K562 (cell line): ENCODE results near the gene PPFIA3. TPM values are rescaled to one million over a fixed set of nuclear protein-coding genes. Genes with fewer than 3 reads are reported as not detected.
A peak's percentile ranks its signal among the peaks of the same experiment; 100 is the strongest.

Experiments used
- ATAC-seq: fragments of 200-7000 bp; cut with Tn5 transposase; 3 replicates; pipeline ENCODE4 v1.9.1; 2020; ENCODE audit warnings: moderate library complexity
- BruUV-seq: library from RNA; stranded (reverse); fragments of 400-500 nt; replicated peaks from 2 replicates; lab custom pipeline; 2021; lab: Mats Ljungman, UMichigan
- CTCF ChIA-PET: fragments of 300-600 bp; formaldehyde crosslinking; extraction: SDS; loops from one replicate; lab custom pipeline; 2021; ENCODE audit warnings: low intra/inter-chr PET ratio; lab: Yijun Ruan, JAX
- POLR2A ChIA-PET: fragments of 300-600, 350-650 bp; sonication (Branson Sonifier 250); formaldehyde crosslinking; extraction: SDS; loops from one replicate; lab custom pipeline; 2021; ENCODE audit warnings: antibody characterized with exemption, inconsistent platforms; lab: Yijun Ruan, JAX
- DNase-seq, 4 experiments: peaks; one replicate each; pipeline versions ENCODE4 v3.0.0 to v3.0.0-alpha.2; 2011 to 2018; ENCODE audit warnings: low spot score in 3 of 4, mixed read lengths in 3 of 4; ENCODE audit errors: extremely low read depth in 1 of 4
- FAIRE-seq: peaks from 2 replicates; lab custom pipeline; 2011; peaks lifted over from hg19 to GRCh38; lab: Jason Lieb, UNC
- H2AFZ ChIP-seq: 2 replicates; pipeline ENCODE4 v1.6.0; 2011; ENCODE audit warnings: low read depth, low read length, control low read depth, inconsistent platforms
- H3K27ac ChIP-seq: fragments of 200-600 bp; 3 replicates; pipeline ENCODE4 v1.8.0; 2011; ENCODE audit warnings: low read depth, mild to moderate bottlenecking, control low read depth, inconsistent platforms, low read length, moderate library complexity, mixed read lengths; ENCODE audit errors: extremely low read depth
- H3K27me3 ChIP-seq, 2 experiments: fragments of 300-600 bp in 1 of 2; 2 replicates in 1 of 2; 3 replicates in 1 of 2; pipeline versions ENCODE4 v1.6.0 to v1.8.0; 2011; ENCODE audit warnings: inconsistent platforms in 2 of 2, low read length in 2 of 2, mild to moderate bottlenecking in 1 of 2, mixed read lengths in 1 of 2, moderate library complexity in 1 of 2; ENCODE audit not compliant: control insufficient read depth in 2 of 2, insufficient read depth in 2 of 2
- H3K36me3 ChIP-seq: fragments of 300-600 bp; 3 replicates; pipeline ENCODE4 v1.8.0; 2011; ENCODE audit warnings: mild to moderate bottlenecking, low read length, inconsistent platforms; ENCODE audit not compliant: control insufficient read depth, insufficient read depth
- H3K4me1 ChIP-seq, 2 experiments: fragments of 200-600 bp in 1 of 2; replicated peaks in 1 of 2; 2 replicates in 1 of 2; 3 replicates in 1 of 2; pipeline versions ENCODE4 v1.5.1 to v1.8.0; 2011; ENCODE audit warnings: inconsistent platforms in 2 of 2, low read length in 2 of 2, mild to moderate bottlenecking in 1 of 2, mixed read lengths in 1 of 2, moderate library complexity in 1 of 2; ENCODE audit not compliant: control insufficient read depth in 2 of 2, insufficient read depth in 2 of 2
- H3K4me2 ChIP-seq: 2 replicates; pipeline ENCODE4 v1.6.1; 2011; ENCODE audit warnings: low read length, control low read depth, inconsistent platforms, mixed read lengths; ENCODE audit not compliant: insufficient read depth
- H3K4me3 ChIP-seq: fragments of 200-600 bp; sonication (generic), shearing (Covaris generic); 2 replicates; pipeline ENCODE4 v1.5.1; 2016; ENCODE audit warnings: control low read depth, inconsistent platforms
- H3K79me2 ChIP-seq: fragments of 200-600 bp; 3 replicates; pipeline ENCODE4 v1.8.0; 2011; ENCODE audit warnings: low read length, inconsistent platforms; ENCODE audit not compliant: control insufficient read depth, insufficient read depth
- H3K9ac ChIP-seq, 2 experiments: 2 replicates each; pipeline versions ENCODE4 v1.6.0 to v1.6.1; 2011; ENCODE audit warnings: low read depth in 2 of 2, low read length in 2 of 2, control low read depth in 1 of 2, inconsistent platforms in 1 of 2, mild to moderate bottlenecking in 1 of 2, mixed read lengths in 1 of 2; ENCODE audit not compliant: insufficient read depth in 1 of 2
- H3K9me1 ChIP-seq: one replicate; pipeline ENCODE4 v1.6.0; 2011; ENCODE audit warnings: inconsistent platforms, mild to moderate bottlenecking, low read length, moderate library complexity; ENCODE audit not compliant: control insufficient read depth, insufficient read depth
- H3K9me3 ChIP-seq: replicated peaks from 2 replicates; pipeline ENCODE4 v1.5.1; 2011; ENCODE audit warnings: low read depth, low read length, inconsistent platforms; ENCODE audit not compliant: control insufficient read depth, insufficient read depth
- H4K20me1 ChIP-seq: replicated peaks from 2 replicates; pipeline ENCODE4 v1.6.1; 2011; ENCODE audit warnings: low read length, inconsistent platforms, mixed read lengths; ENCODE audit not compliant: control insufficient read depth, insufficient read depth
- ARID2 ChIP-seq: fragments of 450-650 bp; IDR thresholded peaks from 2 replicates; pipeline ENCODE4 v1.6.1; 2017; ENCODE audit warnings: antibody characterized with exemption, mild to moderate bottlenecking
- CBFA2T2 ChIP-seq: fragments of 450-650 bp; conservative IDR thresholded peaks from 2 replicates; pipeline ENCODE4 v1.6.1; 2017; ENCODE audit warnings: mild to moderate bottlenecking
- CCNT2 ChIP-seq: IDR thresholded peaks from 2 replicates; pipeline ENCODE4 v1.6.1; 2011; ENCODE audit warnings: borderline replicate concordance, low read depth, mild to moderate bottlenecking, moderate library complexity, mixed read lengths, low read length; ENCODE audit not compliant: insufficient read length; ENCODE audit errors: extremely low read depth
- CREM ChIP-seq: IDR thresholded peaks from 2 replicates; pipeline ENCODE4 v1.6.1; 2014; ENCODE audit warnings: antibody characterized with exemption, low read depth
- E2F3 ChIP-seq: fragments of 250-450 bp; sonication (Bioruptor Pico); IDR thresholded peaks from 2 replicates; pipeline ENCODE4 v1.4.0; 2020; ENCODE audit warnings: mild to moderate bottlenecking
- ELF2 ChIP-seq: fragments of 250-450 bp; sonication (Bioruptor Pico); IDR thresholded peaks from 2 replicates; pipeline ENCODE4 v1.5.0; 2021; ENCODE audit warnings: mild to moderate bottlenecking
- GTF2F1 ChIP-seq: IDR thresholded peaks from 2 replicates; pipeline ENCODE4 v1.6.1; 2011; ENCODE audit warnings: low read depth, low read length, improper control_type of control experiment
- HOXB6 ChIP-seq: fragments of 250-450 bp; sonication (Bioruptor Pico); IDR thresholded peaks from 2 replicates; pipeline ENCODE4 v1.5.1; 2022; ENCODE audit warnings: mild to moderate bottlenecking, borderline replicate concordance
- NRF1 ChIP-seq, 2 experiments: fragments of 450-650 bp; IDR thresholded peaks in 1 of 2; conservative IDR thresholded peaks in 1 of 2; 2 replicates each; pipeline ENCODE4 v1.6.1; 2014; ENCODE audit warnings: mild to moderate bottlenecking in 2 of 2
- RCOR1 ChIP-seq, 2 experiments: IDR thresholded peaks; 2 replicates each; pipeline ENCODE4 v1.6.1; 2012; ENCODE audit warnings: low read depth in 2 of 2, low read length in 2 of 2, borderline replicate concordance in 1 of 2, improper control_type of control experiment in 1 of 2
- TBL1XR1 ChIP-seq, 2 experiments: IDR thresholded peaks; 2 replicates each; pipeline ENCODE4 v1.6.1; 2012; ENCODE audit warnings: improper control_type of control experiment in 2 of 2, low read length in 2 of 2, mild to moderate bottlenecking in 1 of 2
- TOE1 ChIP-seq, 2 experiments: fragments of 450-650 bp in 1 of 2; sonication (generic) in 1 of 2; formaldehyde crosslinking in 1 of 2; IDR thresholded peaks; 2 replicates each; pipeline versions ENCODE4 v1.7.1 to v1.8.0; 2016 to 2022; ENCODE audit warnings: borderline replicate concordance in 2 of 2, mild to moderate bottlenecking in 2 of 2, antibody characterized with exemption in 1 of 2, inconsistent platforms in 1 of 2, low read depth in 1 of 2, missing genetic modification reagents in 1 of 2, moderate library complexity in 1 of 2
- YY1 ChIP-seq, 3 experiments: IDR thresholded peaks; 2 replicates each; pipeline ENCODE4 v1.6.1; 2011; ENCODE audit warnings: low read length in 2 of 3, mild to moderate bottlenecking in 2 of 3, moderate library complexity in 2 of 3, borderline replicate concordance in 1 of 3, control low read depth in 1 of 3, low read depth in 1 of 3; ENCODE audit not compliant: insufficient read depth in 3 of 3, insufficient replicate concordance in 2 of 3, control insufficient read depth in 1 of 3, insufficient read length in 1 of 3; ENCODE audit errors: extremely low read depth in 1 of 3
- ZNF124 ChIP-seq: sonication (generic); formaldehyde crosslinking; IDR thresholded peaks from 2 replicates; pipeline ENCODE4 v1.8.1; 2022; ENCODE audit warnings: missing genetic modification reagents
- ZNF274 ChIP-seq: IDR thresholded peaks from 2 replicates; pipeline ENCODE4 v1.6.1; 2011; ENCODE audit warnings: low read depth, mild to moderate bottlenecking, low read length, moderate library complexity, borderline replicate concordance
- ZNF431 ChIP-seq: sonication (generic); formaldehyde crosslinking; IDR thresholded peaks from 2 replicates; pipeline ENCODE4 v1.8.0; 2022; ENCODE audit warnings: mild to moderate bottlenecking, missing genetic modification reagents
- ZNF778 ChIP-seq: fragments of 450-650 bp; formaldehyde crosslinking; IDR thresholded peaks from 2 replicates; pipeline ENCODE4 v1.4.0; 2020; ENCODE audit warnings: mild to moderate bottlenecking, moderate library complexity
- WGBS: fragments of 100-300 bp; shearing (Covaris generic); methylation state at CpG from one replicate; pipeline ENCODE4 v1.1.6; 2016; ENCODE audit warnings: low coverage, mixed read lengths; ENCODE audit not compliant: insufficient coverage; ENCODE audit errors: missing lambda C conversion rate; 5-methylcytosine and 5-hydroxymethylcytosine counted together
- in situ Hi-C: fragments of 300-500 bp; cut with MboI; formaldehyde crosslinking; loops from 4 replicates; pipeline ENCODE4 v1.15.0; 2018; ENCODE audit warnings: inconsistent platforms, mixed read lengths
- intact Hi-C: fragments of 100-400 bp; cut with micrococcal nuclease; formaldehyde crosslinking; loops from 2 replicates; pipeline ENCODE4 v1.14.2; 2022
- polyA plus RNA-seq, 8 experiments: library from polyadenylated mRNA; depleted of rRNA in 4 of 8; stranded (reverse) in 5 of 8; unstranded in 3 of 8; fragments of >200 nt; fragmentation: Nextera tagmentation in 2 of 8; fragmentation: Illumina TruSeq in 1 of 8; extraction: Ambion mirVana in 2 of 8; extraction: Trizol in 1 of 8; gene quantifications; 2 replicates each; pipeline versions ENCODE4 v1.2.1 to v1.2.3, GENCODE V29; 2011 to 2014; ENCODE audit warnings: inconsistent platforms in 1 of 8, missing spikeins in 1 of 8
- total RNA-seq, 7 experiments: library from RNA; depleted of rRNA in 6 of 7; stranded (reverse); fragments of >200 nt in 6 of 7; fragmentation: Illumina TruSeq in 2 of 7; extraction: Trizol in 2 of 7; gene quantifications; 2 replicates each; pipeline versions ENCODE4 v1.2.1 to v1.2.3, GENCODE V29; 2011 to 2021; ENCODE audit warnings: low replicate concordance in 1 of 7
- TF ChIP-seq, protein P1 (sequence below): fragments of 250-450 bp; sonication (Bioruptor Pico); IDR thresholded peaks from 2 replicates; pipeline ENCODE4 v1.9.0; 2021; ENCODE audit warnings: mild to moderate bottlenecking, inconsistent platforms

The PPFIA3 gene
- total and polyA plus RNA-seq, 9 of the 15 experiments (the other 6 are each of a cell fraction or from before 2014, with no cell fraction given), result 0.10 to 53.0 (median 17.6) TPM

DNA sequence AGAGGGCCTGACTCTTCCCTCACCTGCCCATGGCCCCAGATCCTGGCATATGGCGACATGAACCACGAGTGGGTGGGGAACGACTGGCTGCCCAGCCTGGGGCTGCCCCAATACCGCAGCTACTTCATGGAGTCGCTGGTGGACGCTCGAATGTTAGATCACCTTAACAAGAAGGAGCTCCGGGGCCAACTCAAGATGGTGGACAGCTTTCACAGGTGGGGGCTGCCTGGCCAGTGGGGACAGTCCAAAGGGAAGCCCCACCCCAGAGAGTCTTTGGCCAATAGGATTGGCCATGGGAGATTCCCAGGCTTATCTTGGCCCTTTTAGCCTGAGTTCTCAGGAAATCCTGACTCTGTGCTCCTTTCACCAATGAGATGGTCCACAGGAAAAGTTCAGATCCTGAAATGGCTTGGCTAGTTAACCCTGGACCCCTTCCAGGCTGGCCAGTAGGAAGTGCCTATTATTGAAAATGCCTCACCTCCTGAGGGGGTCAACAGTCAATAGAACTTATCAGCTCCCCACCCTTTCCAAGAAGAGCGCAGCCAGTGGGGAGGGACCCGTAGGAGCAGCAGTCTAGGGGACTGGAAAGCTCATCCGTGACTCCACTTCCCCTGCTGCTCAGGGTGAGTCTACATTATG is 28.8 kb downstream of the PPFIA3 start:
- Histone ChIP-seq H3K27me3 (no peaks in the 10 kb centered on the region), H3K9me3 (no peaks in the 10 kb centered on the region), H3K27ac (peak overlapping the region; percentile 87), H3K4me2 (peak overlapping the region; percentile 99), H3K36me3 (no peaks in the 10 kb centered on the region), H3K9ac (peak overlapping the region; percentile 76 to 98), H2AFZ (peak overlapping the region; percentile 87), H4K20me1 (peaks cover 5% of the 10 kb centered on the region; the same call in 1 of the 2 replicates), H3K79me2 (peaks cover 28% of the 10 kb centered on the region; the same call in 2 of the 3 replicates), H3K4me3 (peak overlapping the region; percentile 54), H3K4me1 (peaks cover 31 to 73% of the 10 kb centered on the region in 2 experiments), H3K9me1 (no peaks in the 10 kb centered on the region)
- peak; percentile 49 to 83 (median 65) for DNase-seq
- ChIA-PET CTCF (interaction anchor here (0.8 kb wide), 1 partner anchor 37 kb away, joined by 3 read pairs; no protein-coding TSS in a partner anchor), POLR2A (interaction anchor here (0.6 to 1.0 kb wide), 4 partner anchors 16 to 950 kb away, joined by 3 read pairs; partner anchors contain the start of gene LIN7B)
- peak; percentile 70 for FAIRE-seq
- ATAC-seq, result peak; percentile 16
- intact Hi-C loops, result loop anchor here (2.0 kb wide), 1 partner anchor 51 kb away; no protein-coding TSS in a partner anchor
- in situ Hi-C loops, result no loop called here
- 27% methylated on average over 11 of the region's 11 CpGs for WGBS
- BruUV-seq, result no TSS peak
- no peak for TF ChIP-seq CCNT2
- TF ChIP-seq CBFA2T2, result no peak
- TF ChIP-seq ARID2, result no peak
- no peak for TF ChIP-seq ZNF778 (CRISPR knock-in tag)
- TF ChIP-seq, protein P1, sequence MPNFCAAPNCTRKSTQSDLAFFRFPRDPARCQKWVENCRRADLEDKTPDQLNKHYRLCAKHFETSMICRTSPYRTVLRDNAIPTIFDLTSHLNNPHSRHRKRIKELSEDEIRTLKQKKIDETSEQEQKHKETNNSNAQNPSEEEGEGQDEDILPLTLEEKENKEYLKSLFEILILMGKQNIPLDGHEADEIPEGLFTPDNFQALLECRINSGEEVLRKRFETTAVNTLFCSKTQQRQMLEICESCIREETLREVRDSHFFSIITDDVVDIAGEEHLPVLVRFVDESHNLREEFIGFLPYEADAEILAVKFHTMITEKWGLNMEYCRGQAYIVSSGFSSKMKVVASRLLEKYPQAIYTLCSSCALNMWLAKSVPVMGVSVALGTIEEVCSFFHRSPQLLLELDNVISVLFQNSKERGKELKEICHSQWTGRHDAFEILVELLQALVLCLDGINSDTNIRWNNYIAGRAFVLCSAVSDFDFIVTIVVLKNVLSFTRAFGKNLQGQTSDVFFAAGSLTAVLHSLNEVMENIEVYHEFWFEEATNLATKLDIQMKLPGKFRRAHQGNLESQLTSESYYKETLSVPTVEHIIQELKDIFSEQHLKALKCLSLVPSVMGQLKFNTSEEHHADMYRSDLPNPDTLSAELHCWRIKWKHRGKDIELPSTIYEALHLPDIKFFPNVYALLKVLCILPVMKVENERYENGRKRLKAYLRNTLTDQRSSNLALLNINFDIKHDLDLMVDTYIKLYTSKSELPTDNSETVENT (CRISPR knock-in tag), result 0 out of 2 replicates have a peak, but pooled peaks have one; percentile 14
- 0 out of 4 replicates have a peak, but pooled peaks of 1 of the 2 experiments have one; percentile 20 for TF ChIP-seq TBL1XR1 (IDR thresholded peaks at IDR 0.05; ENCODE audit: low read length in 2 of 2)
- TF ChIP-seq ZNF124 (CRISPR knock-in tag), result no peak
- no peak for TF ChIP-seq TOE1 (IDR thresholded peaks at IDR 0.05; ENCODE audit: borderline replicate concordance)
- no peak for TF ChIP-seq TOE1 (CRISPR knock-in tag; IDR thresholded peaks at IDR 0.05; ENCODE audit: borderline replicate concordance, low read depth)
- TF ChIP-seq NRF1 (conservative IDR thresholded peaks at IDR 0.05 in 1 of 2, IDR thresholded peaks at IDR 0.05 in 1 of 2), result no peak
- no peak for TF ChIP-seq ZNF274
- no peak for TF ChIP-seq ELF2 (CRISPR knock-in tag)
- no peak for TF ChIP-seq E2F3 (CRISPR knock-in tag)
- peak in 1 of 2 experiments; percentile 18; a peak in 1 of 4 replicates for TF ChIP-seq RCOR1 (IDR thresholded peaks at IDR 0.05; ENCODE audit: borderline replicate concordance in 1 of 2, low read depth in 2 of 2, low read length in 2 of 2)
- peak; percentile 38 to 88 (median 60) for TF ChIP-seq YY1 (IDR thresholded peaks at IDR 0.05; ENCODE audit: borderline replicate concordance in 1 of 3, control insufficient read depth in 1 of 3, extremely low read depth in 1 of 3, insufficient read depth in 3 of 3, insufficient read length in 1 of 3, insufficient replicate concordance in 2 of 3, low read depth in 1 of 3, low read length in 2 of 3)
- no peak for TF ChIP-seq GTF2F1
- no peak for TF ChIP-seq ZNF431 (CRISPR knock-in tag)
- TF ChIP-seq CREM, result no peak
- no peak for TF ChIP-seq HOXB6 (CRISPR knock-in tag)
